ENCODE data around the gene BANP.

GRCh38 chr16:88017587-88018101 is 66.4 kb downstream of the BANP start:
- TF ChIP-seq PKNOX1 (IDR thresholded peaks at IDR 0.05) = no peak
- TF ChIP-seq SUZ12 (IDR thresholded peaks at IDR 0.05) = no peak
- no peak for TF ChIP-seq ELF4 (IDR thresholded peaks at IDR 0.05)
- no peak for TF ChIP-seq SP1 (IDR thresholded peaks at IDR 0.05)
- TF ChIP-seq HDGF (IDR thresholded peaks at IDR 0.05; ENCODE audit: borderline replicate concordance) = no peak
- TF ChIP-seq ZNF384 (IDR thresholded peaks at IDR 0.05) = no peak
- no peak for TF ChIP-seq LEF1 (IDR thresholded peaks at IDR 0.05; ENCODE audit: borderline replicate concordance)
- no peak for TF ChIP-seq NFRKB (IDR thresholded peaks at IDR 0.05)
- TF ChIP-seq FOXK2 (IDR thresholded peaks at IDR 0.05) = no peak
- no peak for TF ChIP-seq BHLHE40 (IDR thresholded peaks at IDR 0.05; ENCODE audit: borderline replicate concordance)
- TF ChIP-seq FOXM1 (IDR thresholded peaks at IDR 0.05; ENCODE audit: borderline replicate concordance) = no peak
- TF ChIP-seq TARDBP (IDR thresholded peaks at IDR 0.05) = no peak
- no peak for TF ChIP-seq ARNT (IDR thresholded peaks at IDR 0.05)

All from HEK293T (cell line).